HK-2 (cell line): ENCODE data around the gene GORASP2.
A peak's percentile ranks its signal among the peaks of the same experiment; 100 is the strongest.

ENCODE experiments used
- DNase-seq: peaks from one replicate; pipeline ENCODE4 v3.0.0-alpha.2; 2018; ENCODE audit not compliant: unreplicated experiment

The GORASP2 gene

GRCh38 chr2:170922634-170923494 lies 6.2 kb upstream of the GORASP2 start:
- DNase-seq, result no peak

- DNase-seq, result no peak
These were observed 5.3 kb upstream of the GORASP2 start for GRCh38 chr2:170923799-170924198.

- DNase-seq, result peak; percentile 13
These were observed 4.1 kb upstream of the GORASP2 start for GRCh38 chr2:170924969-170925368.

GRCh38 chr2:170925923-170926322 lies 3.1 kb upstream of the GORASP2 start:
- no peak for DNase-seq

- DNase-seq, result no peak
These were observed 2.2 kb upstream of the GORASP2 start for GRCh38 chr2:170926743-170927297.

GRCh38 chr2:170928036-170928823 lies 823 bp upstream of the GORASP2 start:
- DNase-seq, result peak; percentile 35

- peak; percentile 48 for DNase-seq
These were observed 615 bp downstream of the GORASP2 start for GRCh38 chr2:170929686-170930050.

- peak; percentile 40 for DNase-seq
These were observed 1.3 kb downstream of the GORASP2 start for GRCh38 chr2:170930131-170930990.

- DNase-seq, result no peak
These were observed 1.9 kb downstream of the GORASP2 start for GRCh38 chr2:170930991-170931266.

GRCh38 chr2:170932166-170932565 lies 3.1 kb downstream of the GORASP2 start:
- no peak for DNase-seq

- DNase-seq, result no peak
These were observed 3.9 kb downstream of the GORASP2 start for GRCh38 chr2:170932948-170933347.

- no peak for DNase-seq
These were observed 8.8 kb downstream of the GORASP2 start for GRCh38 chr2:170937709-170938379.

GRCh38 chr2:170940066-170940465 lies 11.0 kb downstream of the GORASP2 start:
- DNase-seq, result no peak

- no peak for DNase-seq
These were observed 13.6 kb downstream of the GORASP2 start for GRCh38 chr2:170942615-170943014.

- no peak for DNase-seq
These were observed 14.0 kb downstream of the GORASP2 start for GRCh38 chr2:170943041-170943440.

GRCh38 chr2:170943596-170943995 lies 14.5 kb downstream of the GORASP2 start:
- no peak for DNase-seq

- no peak for DNase-seq
These were observed 15.5 kb downstream of the GORASP2 start for GRCh38 chr2:170944545-170944944.

- DNase-seq, result no peak
These were observed 20.4 kb downstream of the GORASP2 start for GRCh38 chr2:170949415-170949814.

- no peak for DNase-seq
These were observed 21.2 kb downstream of the GORASP2 start for GRCh38 chr2:170950221-170950761.

GRCh38 chr2:170953941-170954340 lies 24.9 kb downstream of the GORASP2 start:
- DNase-seq, result no peak

GRCh38 chr2:170963386-170963785 lies 34.3 kb downstream of the GORASP2 start:
- no peak for DNase-seq
